NK-92 (cell line): ENCODE data around the gene C17orf58.
"Not testable (repeated sequence)": the region's sequence is repeated elsewhere in the genome, so short reads cannot be mapped to it uniquely, and the experiment has no call there.

ENCODE experiments used
- DNase-seq: peaks from one replicate; lab custom pipeline; 2025; ENCODE audit not compliant: unreplicated experiment; lab: John Stamatoyannopoulos, UW

Gene C17orf58

GRCh38 chr17:68004201-68004600, 7.9 kb upstream of the C17orf58 start:
- no peak for DNase-seq

- DNase-seq = no peak
Observed at GRCh38 chr17:67999291-67999911, 3.1 kb upstream of the C17orf58 start.

- no peak for DNase-seq
Observed at GRCh38 chr17:67998466-67998865, 2.2 kb upstream of the C17orf58 start.

- no peak for DNase-seq
Observed at GRCh38 chr17:67995570-67996263, 552 bp downstream of the C17orf58 start.

- DNase-seq = no peak
Observed at GRCh38 chr17:67994817-67995569, 1.3 kb downstream of the C17orf58 start.

- DNase-seq = no peak
Observed at GRCh38 chr17:67993998-67994361, 2.3 kb downstream of the C17orf58 start.

GRCh38 chr17:67993153-67993997, 2.9 kb downstream of the C17orf58 start:
- no peak for DNase-seq

GRCh38 chr17:67992548-67993152, 3.6 kb downstream of the C17orf58 start:
- no peak for DNase-seq

GRCh38 chr17:67990909-67991308, 5.4 kb downstream of the C17orf58 start:
- no peak for DNase-seq

GRCh38 chr17:67983383-67983688, 12.9 kb downstream of the C17orf58 start:
- no peak for DNase-seq

- DNase-seq = no peak
Observed at GRCh38 chr17:67982686-67983382, 13.4 kb downstream of the C17orf58 start.

GRCh38 chr17:67982034-67982640, 14.1 kb downstream of the C17orf58 start:
- no peak for DNase-seq

GRCh38 chr17:67980883-67981282, 15.4 kb downstream of the C17orf58 start:
- DNase-seq = not testable (repeated sequence)

GRCh38 chr17:67980456-67980855, 15.8 kb downstream of the C17orf58 start:
- DNase-seq = no peak

GRCh38 chr17:67976306-67976705, 20.0 kb downstream of the C17orf58 start:
- DNase-seq = not testable (repeated sequence)

- no peak for DNase-seq
Observed at GRCh38 chr17:67974598-67975066, 21.6 kb downstream of the C17orf58 start.

- DNase-seq = no peak
Observed at GRCh38 chr17:67974185-67974584, 22.1 kb downstream of the C17orf58 start.

- no peak for DNase-seq
Observed at GRCh38 chr17:67970783-67971182, 25.5 kb downstream of the C17orf58 start.

GRCh38 chr17:67963145-67963572, 33.1 kb downstream of the C17orf58 start:
- DNase-seq = not testable (repeated sequence)

- DNase-seq = not testable (repeated sequence)
Observed at GRCh38 chr17:67962156-67962555, 34.1 kb downstream of the C17orf58 start.
